Measurements from ENCODE around the gene PRRC2A.

The PRRC2A gene

GRCh38 chr6:31654574-31655348, 34.2 kb downstream of the PRRC2A start:
- DNase-seq = no peak

GRCh38 chr6:31655349-31656237, 35.1 kb downstream of the PRRC2A start, which contains the start of gene APOM:
Gene APOM, plus strand, starts transcription at chr6:31655894. Its CDS starts 73 bp downstream, at chr6:31655967.
- DNase-seq = no peak

GRCh38 chr6:31657406-31658157, 37.1 kb downstream of the PRRC2A start:
- DNase-seq = no peak

GRCh38 chr6:31658158-31658688, 37.7 kb downstream of the PRRC2A start:
- no peak for DNase-seq

GRCh38 chr6:31658983-31659648, 38.6 kb downstream of the PRRC2A start:
- DNase-seq = no peak

GRCh38 chr6:31659649-31660380, 39.3 kb downstream of the PRRC2A start:
- no peak for DNase-seq

DNA sequence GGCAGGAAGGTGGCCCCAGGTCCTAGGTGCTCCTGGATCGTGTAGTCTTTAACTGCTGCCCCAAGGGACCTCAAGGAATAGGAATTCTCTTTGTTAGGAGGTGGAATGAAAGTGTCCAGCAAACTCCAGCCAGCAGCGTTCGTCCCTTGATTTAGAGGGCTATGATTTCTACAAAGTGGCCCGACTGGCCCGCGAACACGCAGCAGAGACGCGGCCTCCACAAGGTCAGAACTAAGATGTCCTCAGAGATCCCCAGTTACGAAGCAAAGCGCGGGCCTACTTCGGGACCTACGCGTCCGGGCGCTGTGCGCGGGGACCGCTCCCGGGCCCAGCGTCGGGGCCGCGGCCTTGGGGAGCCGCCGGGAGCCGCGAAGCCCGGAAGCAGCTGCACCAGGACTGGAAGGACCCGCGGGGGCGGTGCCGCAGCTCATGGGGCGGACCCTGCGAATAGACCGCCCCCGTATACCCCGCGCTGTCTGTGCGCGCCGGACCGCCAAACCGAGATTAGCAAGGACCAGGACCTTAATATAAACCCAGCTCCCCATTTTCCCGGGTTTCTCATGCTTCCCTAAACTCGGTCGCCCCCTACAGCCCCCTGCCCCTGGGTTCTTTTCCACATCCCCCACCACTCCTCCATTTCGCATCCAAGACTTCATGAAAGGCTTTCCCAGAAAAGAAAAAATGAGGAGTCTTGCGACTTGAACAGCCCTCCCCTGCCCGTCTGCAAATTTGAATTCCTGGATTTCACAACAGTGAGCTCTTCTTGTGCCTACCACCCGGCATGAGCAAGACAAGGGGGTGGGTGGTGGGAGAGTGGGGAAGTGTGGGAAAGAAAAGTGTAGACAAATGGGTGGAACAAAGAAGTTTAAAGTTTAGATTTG, 40.1 kb downstream of the PRRC2A start, which contains the start of gene C6orf47:
Gene C6orf47, minus strand, starts transcription at position 398 of the 881 bp plus-strand sequence. CDS start 831 bp downstream, outside the sequence.
- peak; percentile 62 for DNase-seq

DNA sequence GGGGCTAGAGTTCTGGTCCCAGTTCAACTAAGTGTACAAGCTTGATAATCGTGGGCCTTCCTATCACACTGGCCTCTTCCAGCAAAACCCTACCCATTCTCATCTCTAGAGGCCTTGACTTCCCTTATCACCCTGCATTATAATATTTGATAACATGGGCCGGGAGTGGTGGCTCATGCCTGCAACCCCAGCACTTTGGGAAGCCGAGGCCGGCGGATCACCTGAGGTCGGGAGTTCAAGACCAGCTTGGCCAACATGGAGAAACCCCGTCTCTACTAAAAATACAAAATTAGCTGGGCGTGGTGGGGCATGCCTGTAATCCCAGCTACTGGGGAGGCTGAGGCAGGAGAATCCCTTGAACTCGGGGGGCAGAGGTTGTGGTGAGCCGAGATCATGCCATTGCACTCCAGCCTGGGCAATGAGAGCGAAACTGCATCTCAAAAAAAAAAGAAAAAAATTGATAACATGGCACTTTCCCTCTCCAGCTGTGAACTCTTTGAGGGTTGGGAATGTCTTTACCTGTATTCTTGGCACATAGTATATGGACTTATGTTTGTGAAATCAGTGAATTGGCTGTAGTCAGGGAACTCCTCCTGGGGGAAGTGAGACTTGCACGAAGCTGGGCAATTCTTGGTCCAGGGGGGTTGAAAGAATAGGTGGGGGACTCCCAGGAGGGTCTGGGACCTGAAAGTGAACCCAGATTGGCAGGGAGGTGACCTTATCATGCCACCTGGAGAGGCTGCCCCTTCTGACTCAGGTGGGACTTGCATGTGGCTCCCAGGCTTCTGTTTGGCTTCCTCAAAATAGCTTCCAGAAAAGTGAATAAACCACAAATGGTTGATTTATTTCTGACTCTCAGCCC, 41.0 kb downstream of the PRRC2A start:
- DNase-seq = no peak

DNA sequence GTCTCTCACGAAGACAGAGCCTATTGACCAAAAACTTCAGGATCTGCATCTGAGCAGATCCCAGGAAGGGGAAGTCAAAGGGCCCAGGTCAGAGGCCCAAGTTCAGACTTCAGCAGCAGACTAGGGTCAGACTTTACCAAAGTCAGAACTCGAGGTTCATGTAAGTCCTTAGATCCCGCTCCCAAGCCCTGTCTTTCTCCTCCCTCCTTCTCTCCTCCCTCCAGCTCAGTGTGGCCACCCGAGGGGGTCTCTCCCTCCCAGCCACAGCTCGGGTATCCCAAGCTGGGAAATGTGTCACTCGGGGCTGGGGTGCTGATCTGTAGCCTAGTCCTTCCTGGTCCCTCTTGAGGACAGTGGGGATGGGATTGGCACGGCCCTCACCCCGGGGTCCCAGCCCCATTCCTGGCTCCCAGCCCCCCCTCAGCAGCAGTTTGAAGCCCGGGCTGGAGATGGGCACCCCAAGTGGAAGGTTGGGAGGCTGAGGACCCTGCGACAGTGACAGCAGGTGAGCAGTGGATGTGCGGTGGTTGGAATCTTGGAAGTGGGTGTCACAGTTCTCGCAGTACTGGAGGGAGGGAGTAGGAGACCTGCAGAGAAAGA, 41.7 kb downstream of the PRRC2A start:
- no peak for DNase-seq

- no peak for DNase-seq
Measured at GRCh38 chr6:31663126-31663960, 42.8 kb downstream of the PRRC2A start.

- no peak for DNase-seq
Measured at GRCh38 chr6:31663961-31664789, 43.7 kb downstream of the PRRC2A start.

GRCh38 chr6:31664790-31665500, 44.4 kb downstream of the PRRC2A start, which contains the start of gene GPANK1:
Gene GPANK1, minus strand, starts transcription at chr6:31664997. Its CDS starts 519 bp downstream, at chr6:31664478.
- peak; percentile 87 for DNase-seq

- peak; percentile 99 for DNase-seq
Measured at GRCh38 chr6:31665501-31666336, 45.2 kb downstream of the PRRC2A start, which contains the start of gene CSNK2B. Gene CSNK2B, plus strand, starts transcription at chr6:31666080. Its CDS starts 752 bp downstream, at chr6:31666832.

- no peak for DNase-seq
Measured at GRCh38 chr6:31666337-31666965, 45.9 kb downstream of the PRRC2A start.

GRCh38 chr6:31669676-31670075, 49.2 kb downstream of the PRRC2A start, which contains the start of gene LY6G5B:
Gene LY6G5B, plus strand, starts transcription at chr6:31669976. Its CDS starts 975 bp downstream, at chr6:31670951.
- no peak for DNase-seq

Measured in stimulated activated naive CD4-positive, alpha-beta T cell treated with Interleukin-2 at 50 U/mL for 16 hours (primary cell).